Measurements from ENCODE around the gene NEK6. TPM values are rescaled to one million over a fixed set of nuclear protein-coding genes. Genes with fewer than 3 reads are reported as not detected.

NEK6 gene
- total RNA-seq, 3 donors from 2014 or later (not counting 1 experiment from before 2014, with no cell fraction given): 25.0 to 34.9 (median 33.0) TPM

GRCh38 chr9:124373386-124373785 is 115.6 kb downstream of the NEK6 start:
- H3K9me3 Mint-ChIP-seq: no peaks in the 10 kb centered on the region
- Histone ChIP-seq H3K4me1 (ENCODE audit: control insufficient read depth, insufficient read depth, low read length) (no peaks in the 10 kb centered on the region), H3K27ac (ENCODE audit: low read length) (no peak overlapping the region), H3K27me3 (ENCODE audit: control insufficient read depth, insufficient read depth, low read length) (no peaks in the 10 kb centered on the region), H3K4me3 (ENCODE audit: low read length) (no peak overlapping the region), H3K36me3 (ENCODE audit: control insufficient read depth, insufficient read depth, low read length) (peaks cover 2% of the 10 kb centered on the region), H3K9me3 (ENCODE audit: control insufficient read depth, insufficient read depth, low read length) (no peaks in the 10 kb centered on the region)
- intact Hi-C loops (cut with micrococcal nuclease): no loop called here
- H3K4me3 Mint-ChIP-seq: no peak overlapping the region
- H3K27ac Mint-ChIP-seq: no peak overlapping the region
- WGBS (ENCODE audit: insufficient coverage): 95% methylated on average over 4 of the region's 4 CpGs
- DNase-seq (no peak), ATAC-seq (no peak)
- peaks cover 54 to 68% of the 10 kb centered on the region in 2 donors for H3K4me1 Mint-ChIP-seq
- no peaks in the 10 kb centered on the region for H3K36me3 Mint-ChIP-seq
- TF ChIP-seq CTCF (IDR thresholded peaks at IDR 0.05): no peak
- no peaks in the 10 kb centered on the region for H3K27me3 Mint-ChIP-seq (ENCODE audit: low read depth in 2 of 2)

GRCh38 chr9:124373851-124374250 is 116.1 kb downstream of the NEK6 start:
- Mint-ChIP-seq H3K4me3 (no peak overlapping the region), H3K27ac (no peak overlapping the region), H3K36me3 (no peaks in the 10 kb centered on the region), H3K27me3 (ENCODE audit: low read depth in 2 of 2) (no peaks in the 10 kb centered on the region), H3K4me1 (peaks cover 54 to 64% of the 10 kb centered on the region in 2 donors), H3K9me3 (no peaks in the 10 kb centered on the region)
- H3K4me1 ChIP-seq (ENCODE audit: control insufficient read depth, insufficient read depth, low read length): no peaks in the 10 kb centered on the region
- DNase-seq (no peak), ATAC-seq (no peak)
- no peaks in the 10 kb centered on the region for H3K27me3 ChIP-seq (ENCODE audit: control insufficient read depth, insufficient read depth, low read length)
- H3K4me3 ChIP-seq (ENCODE audit: low read length): no peak overlapping the region
- no CpG with 5 or more reads among the region's 1 CpG for WGBS (ENCODE audit: insufficient coverage)
- no peak for TF ChIP-seq CTCF (IDR thresholded peaks at IDR 0.05)
- intact Hi-C loops (cut with micrococcal nuclease): no loop called here
- no peak overlapping the region for H3K27ac ChIP-seq (ENCODE audit: low read length)
- H3K9me3 ChIP-seq (ENCODE audit: control insufficient read depth, insufficient read depth, low read length): no peaks in the 10 kb centered on the region
- H3K36me3 ChIP-seq (ENCODE audit: control insufficient read depth, insufficient read depth, low read length): peaks cover 2% of the 10 kb centered on the region

- TF ChIP-seq CTCF (IDR thresholded peaks at IDR 0.05): no peak
- WGBS (ENCODE audit: insufficient coverage): 97% methylated on average over 8 of the region's 9 CpGs
- Mint-ChIP-seq H3K9me3 (no peaks in the 10 kb centered on the region), H3K27ac (no peak overlapping the region), H3K4me3 (no peak overlapping the region), H3K4me1 (peaks cover 47 to 56% of the 10 kb centered on the region in 2 donors), H3K36me3 (no peaks in the 10 kb centered on the region), H3K27me3 (ENCODE audit: low read depth in 2 of 2) (no peaks in the 10 kb centered on the region)
- H3K4me1 ChIP-seq (ENCODE audit: control insufficient read depth, insufficient read depth, low read length): no peaks in the 10 kb centered on the region
- intact Hi-C loops (cut with micrococcal nuclease): no loop called here
- H3K4me3 ChIP-seq (ENCODE audit: low read length): no peak overlapping the region
- ATAC-seq (no peak), DNase-seq (no peak)
- H3K27ac ChIP-seq (ENCODE audit: low read length): no peak overlapping the region
- no peaks in the 10 kb centered on the region for H3K27me3 ChIP-seq (ENCODE audit: control insufficient read depth, insufficient read depth, low read length)
- peaks cover 8% of the 10 kb centered on the region for H3K36me3 ChIP-seq (ENCODE audit: control insufficient read depth, insufficient read depth, low read length)
- H3K9me3 ChIP-seq (ENCODE audit: control insufficient read depth, insufficient read depth, low read length): no peaks in the 10 kb centered on the region
Measured at GRCh38 chr9:124375726-124376125, 118.0 kb downstream of the NEK6 start.

- no peak overlapping the region for H3K4me3 Mint-ChIP-seq
- no peaks in the 10 kb centered on the region for H3K36me3 Mint-ChIP-seq
- no peak overlapping the region for H3K27ac Mint-ChIP-seq
- H3K27me3 Mint-ChIP-seq (ENCODE audit: low read depth in 2 of 2): no peaks in the 10 kb centered on the region
- H3K4me3 ChIP-seq (ENCODE audit: low read length): no peak overlapping the region
- no peaks in the 10 kb centered on the region for H3K9me3 Mint-ChIP-seq
- peaks cover 8% of the 10 kb centered on the region for H3K36me3 ChIP-seq (ENCODE audit: control insufficient read depth, insufficient read depth, low read length)
- no peak for TF ChIP-seq CTCF (IDR thresholded peaks at IDR 0.05)
- no peak overlapping the region for H3K27ac ChIP-seq (ENCODE audit: low read length)
- intact Hi-C loops (cut with micrococcal nuclease): no loop called here
- H3K4me1 Mint-ChIP-seq: peaks cover 50 to 51% of the 10 kb centered on the region in 2 donors
- no peaks in the 10 kb centered on the region for H3K9me3 ChIP-seq (ENCODE audit: control insufficient read depth, insufficient read depth, low read length)
- DNase-seq (no peak), ATAC-seq (no peak)
- H3K27me3 ChIP-seq (ENCODE audit: control insufficient read depth, insufficient read depth, low read length): no peaks in the 10 kb centered on the region
- 91% methylated on average over 1 of the region's 1 CpG for WGBS (ENCODE audit: insufficient coverage)
- H3K4me1 ChIP-seq (ENCODE audit: control insufficient read depth, insufficient read depth, low read length): no peaks in the 10 kb centered on the region
Measured at GRCh38 chr9:124376329-124376728, 118.6 kb downstream of the NEK6 start.
